GF-D8 (cell line): ENCODE data around the gene CRELD2.

ENCODE experiments used
- DNase-seq: peaks from one replicate; lab custom pipeline; 2025; lab: John Stamatoyannopoulos, UW

CRELD2 gene

DNA sequence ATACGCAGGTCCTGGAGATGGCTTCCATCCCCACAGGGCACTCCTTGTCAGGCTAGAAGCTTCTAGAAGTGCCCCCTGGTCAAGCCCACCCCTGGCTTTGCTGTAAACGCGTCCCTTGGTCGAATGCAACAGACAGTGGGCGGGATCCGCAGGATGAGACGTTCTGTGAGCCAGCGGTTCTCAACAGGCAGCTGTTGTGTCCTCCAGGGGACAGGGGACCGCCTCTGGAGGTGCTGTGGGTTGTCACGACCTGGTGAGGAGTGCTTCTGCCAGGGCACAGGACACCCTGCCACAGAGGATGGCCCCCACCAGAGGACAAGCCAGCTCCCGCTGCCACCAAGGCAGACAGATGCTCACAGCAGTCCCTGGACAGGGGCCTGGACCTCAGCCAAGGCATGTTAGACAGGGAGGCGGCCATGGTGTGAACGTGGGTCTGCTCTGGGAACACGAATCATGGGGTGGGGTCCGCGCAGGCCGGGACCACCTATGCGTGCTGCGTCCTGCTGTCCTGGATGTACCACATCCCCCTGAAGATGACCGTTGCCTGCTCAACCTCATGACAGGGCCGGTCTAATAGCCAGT, 11.7 kb downstream of the CRELD2 start:
- DNase-seq, result no peak

DNA sequence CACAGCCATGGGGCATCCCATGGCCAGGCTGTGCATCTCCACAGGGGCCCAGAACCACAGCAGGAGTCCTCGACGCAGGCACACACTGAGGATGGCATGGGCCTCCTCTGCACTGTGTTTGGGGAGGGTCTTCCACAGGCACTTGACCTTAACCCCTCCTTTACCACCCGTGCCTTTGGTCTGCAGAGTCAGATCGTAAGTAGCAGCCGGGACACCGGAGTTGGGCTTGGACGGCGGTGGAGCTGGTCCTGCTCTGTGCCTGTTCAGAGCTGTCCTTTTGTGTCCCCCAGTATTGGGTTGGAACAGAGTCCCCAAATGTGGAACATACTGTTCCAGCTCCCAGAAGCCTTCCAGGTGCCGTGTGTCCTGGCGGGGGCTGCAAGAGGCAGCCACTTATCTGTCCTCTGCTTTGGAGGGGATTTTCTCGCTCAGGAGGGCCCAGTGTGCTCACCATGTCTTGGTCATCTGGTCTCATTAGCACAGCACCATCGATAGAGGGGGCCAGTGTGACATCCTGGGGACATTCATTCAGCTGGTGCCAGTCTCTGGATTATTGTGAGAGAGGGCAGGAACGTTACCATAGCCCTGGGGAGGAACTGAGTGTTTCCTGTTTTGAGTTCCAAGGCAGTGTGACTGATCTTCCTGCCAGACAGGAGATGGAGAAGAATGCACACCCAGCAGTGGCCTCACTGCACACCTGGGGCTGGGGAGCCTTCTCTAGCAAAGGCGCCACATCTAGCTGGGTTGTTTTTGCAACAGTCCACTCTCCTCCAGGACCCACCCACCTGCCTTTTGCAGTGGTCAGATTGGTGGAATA, 12.4 kb downstream of the CRELD2 start:
- peak; percentile 81 for DNase-seq

DNA sequence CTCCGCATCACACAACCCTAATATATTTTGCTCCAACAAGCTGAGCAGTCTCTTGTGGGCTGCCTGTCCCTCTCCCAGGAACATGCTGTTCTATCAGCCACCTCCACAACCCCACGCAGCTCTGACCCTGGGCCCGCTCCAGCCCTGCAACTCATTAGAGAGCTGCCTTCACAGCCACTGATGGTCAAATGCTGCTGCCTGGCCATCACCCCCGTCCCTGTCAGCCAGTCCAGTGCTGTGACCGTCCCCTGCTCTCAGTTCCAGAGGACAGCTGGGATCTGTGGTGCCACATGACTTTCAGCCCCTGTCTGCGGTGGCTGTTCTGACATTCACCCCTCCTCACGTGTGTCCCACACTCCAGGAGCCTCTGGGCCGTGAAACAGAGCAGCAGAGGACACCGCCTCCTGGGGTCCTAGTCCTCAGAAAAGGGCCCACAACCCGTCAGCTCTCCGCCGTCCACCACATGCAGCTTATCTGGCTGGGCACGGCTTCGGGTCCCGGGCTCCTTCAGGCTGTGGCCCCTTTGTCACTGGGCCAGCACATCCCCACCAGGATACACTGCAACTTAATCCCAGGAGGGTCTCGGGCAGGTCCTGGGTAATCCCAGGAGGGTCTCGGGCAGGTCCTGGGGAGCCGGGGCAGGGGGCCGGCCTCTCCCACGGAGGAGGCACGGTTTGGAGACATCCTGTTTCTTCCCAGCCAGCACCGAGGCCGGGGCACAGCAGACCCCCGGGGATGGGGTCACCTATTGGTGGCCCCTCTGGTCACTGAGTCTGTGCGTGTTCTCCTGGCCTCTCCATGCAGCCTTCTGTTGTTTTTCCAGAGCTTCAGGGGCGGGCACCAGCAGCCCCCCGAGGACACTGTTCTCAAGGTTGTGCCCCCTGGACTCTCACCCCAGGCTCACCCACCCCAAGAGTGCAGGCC, 15.1 kb downstream of the CRELD2 start:
- DNase-seq, result no peak

DNA sequence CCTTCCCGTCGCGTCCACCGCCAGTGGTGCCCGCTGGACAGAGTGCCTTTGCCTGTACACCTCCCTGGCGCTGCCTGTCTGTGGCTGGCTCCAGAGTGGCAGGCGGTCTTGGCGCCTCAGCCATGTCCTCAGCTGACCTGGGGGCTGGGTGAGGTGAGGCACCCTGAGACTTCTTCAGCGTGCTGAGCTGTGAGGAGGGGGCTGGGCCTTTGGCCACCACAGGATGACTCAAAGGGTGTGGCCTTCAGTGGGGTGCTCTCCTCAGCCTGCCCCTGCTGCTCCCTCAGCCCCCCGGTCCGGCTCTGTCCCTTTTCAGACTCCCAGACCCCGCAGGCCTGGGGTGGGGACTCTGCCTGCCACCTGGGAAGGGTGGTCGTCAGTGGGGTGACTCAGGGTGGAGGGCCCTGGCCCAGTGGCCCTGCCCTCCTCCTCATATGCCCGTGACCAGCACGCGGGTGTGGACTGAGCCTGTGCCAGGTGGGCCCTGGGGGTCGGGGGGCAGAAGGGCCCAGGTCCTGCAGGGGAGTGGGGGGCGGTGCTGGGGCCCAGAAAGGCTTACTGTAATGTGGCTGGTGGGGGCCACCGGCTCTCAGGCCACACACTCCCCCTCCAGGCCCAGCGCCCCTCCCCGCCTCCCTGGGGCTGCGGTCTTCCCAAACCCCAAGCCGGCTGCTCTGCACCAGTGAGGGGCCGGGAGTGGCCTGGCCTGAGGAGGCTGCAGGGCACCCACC, 15.9 kb downstream of the CRELD2 start:
- no peak for DNase-seq

DNA sequence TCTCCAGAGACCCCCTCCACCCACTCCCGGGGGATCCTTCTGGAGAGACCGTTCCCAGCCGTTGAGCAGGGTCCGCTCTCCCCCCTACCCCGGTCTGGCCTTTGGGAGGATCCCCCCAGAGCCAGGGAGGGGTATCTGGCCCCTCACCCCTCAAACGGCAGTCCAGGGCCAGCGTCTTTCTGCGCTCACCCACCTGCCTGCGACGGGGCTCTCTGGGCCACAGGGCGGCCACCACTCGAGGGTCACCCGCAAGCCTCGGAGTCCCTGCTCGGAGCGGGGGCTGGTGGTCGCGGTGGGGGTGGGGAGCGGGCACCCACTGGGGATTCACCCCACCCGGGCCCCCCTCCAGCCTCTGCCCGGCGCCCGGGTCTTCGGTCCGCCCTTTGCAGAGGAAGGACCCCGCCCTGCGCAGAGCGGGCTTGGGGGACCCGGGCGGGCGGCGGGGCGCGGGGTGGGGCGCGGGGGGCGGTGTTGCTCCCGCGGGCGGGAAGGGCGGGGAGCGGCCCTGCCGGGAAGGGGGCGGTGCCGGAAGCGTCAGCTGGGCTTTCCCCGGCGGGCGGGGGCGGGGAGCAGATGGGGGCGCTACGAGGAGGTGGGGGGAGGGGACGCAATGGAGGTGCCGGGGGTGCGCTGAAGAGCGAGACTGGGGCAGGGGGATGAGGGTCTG, 16.6 kb downstream of the CRELD2 start:
- DNase-seq, result no peak

DNA sequence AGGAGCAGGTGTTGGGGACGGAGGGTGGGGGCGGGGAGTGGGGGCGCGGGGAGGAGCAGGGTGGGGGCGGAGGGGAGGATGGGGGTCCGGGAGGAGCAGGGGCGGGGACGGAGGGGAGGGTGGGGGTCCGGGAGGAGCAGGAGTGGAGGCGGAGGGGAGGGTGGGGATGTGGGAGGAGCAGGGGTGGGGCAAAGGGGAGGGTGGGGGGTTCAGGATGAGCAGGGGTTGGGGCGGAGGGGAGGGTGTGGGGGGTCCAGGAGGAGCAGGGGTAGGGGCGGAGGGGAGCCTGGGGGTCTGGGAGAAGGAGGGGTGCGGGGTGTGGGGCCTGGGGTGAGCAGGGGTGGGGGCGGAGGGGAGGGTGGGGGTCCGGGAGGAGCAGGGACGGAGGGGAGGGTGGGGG, 17.1 kb downstream of the CRELD2 start:
- DNase-seq, result no peak

DNA sequence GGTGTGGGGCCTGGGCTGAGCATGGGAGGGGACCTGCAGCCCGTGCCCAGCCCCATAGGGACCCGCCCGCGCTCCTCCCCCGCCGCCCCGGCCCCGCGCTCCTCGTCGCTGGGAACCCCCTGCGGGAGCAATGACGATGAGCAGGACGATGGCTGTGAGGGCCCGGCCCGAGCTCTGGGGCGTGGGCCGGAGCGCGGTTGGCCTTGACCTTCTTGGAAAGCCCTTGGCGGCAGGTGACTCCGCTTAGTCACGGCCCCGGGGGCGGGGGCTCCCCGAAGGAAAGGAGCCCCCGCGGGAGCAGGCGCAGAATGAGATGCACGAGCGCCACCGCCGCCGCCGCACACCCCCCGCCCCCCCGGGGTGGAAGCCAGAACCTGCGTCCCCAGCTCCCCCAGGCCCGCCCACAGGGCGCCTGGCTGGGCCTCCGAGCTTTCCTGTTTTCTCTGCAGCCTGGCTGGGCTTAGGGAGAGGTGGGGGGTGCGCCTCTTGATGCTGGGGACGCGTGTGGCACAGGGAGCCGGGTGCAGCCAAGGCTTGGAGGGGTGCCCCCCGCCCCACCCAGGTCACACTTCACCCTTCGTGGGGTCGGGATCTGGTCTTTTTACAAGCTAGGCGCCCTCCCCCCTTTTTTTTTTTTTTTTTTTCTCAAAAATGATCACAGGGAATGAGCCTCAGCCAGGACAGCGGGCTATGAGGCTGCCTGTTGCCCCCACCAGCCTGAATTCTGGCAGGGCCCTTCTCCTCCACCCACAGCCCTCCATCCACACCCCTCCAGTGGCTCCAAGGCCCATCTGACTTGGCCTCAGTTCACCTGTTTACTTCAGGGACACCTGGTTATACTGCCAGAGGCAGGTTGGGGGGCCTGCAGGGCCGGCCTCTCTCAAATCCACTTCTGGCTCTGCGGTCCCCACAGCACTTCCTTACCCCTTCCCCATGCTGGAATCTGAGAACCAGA, 17.9 kb downstream of the CRELD2 start:
- DNase-seq, result peak; percentile 62

DNA sequence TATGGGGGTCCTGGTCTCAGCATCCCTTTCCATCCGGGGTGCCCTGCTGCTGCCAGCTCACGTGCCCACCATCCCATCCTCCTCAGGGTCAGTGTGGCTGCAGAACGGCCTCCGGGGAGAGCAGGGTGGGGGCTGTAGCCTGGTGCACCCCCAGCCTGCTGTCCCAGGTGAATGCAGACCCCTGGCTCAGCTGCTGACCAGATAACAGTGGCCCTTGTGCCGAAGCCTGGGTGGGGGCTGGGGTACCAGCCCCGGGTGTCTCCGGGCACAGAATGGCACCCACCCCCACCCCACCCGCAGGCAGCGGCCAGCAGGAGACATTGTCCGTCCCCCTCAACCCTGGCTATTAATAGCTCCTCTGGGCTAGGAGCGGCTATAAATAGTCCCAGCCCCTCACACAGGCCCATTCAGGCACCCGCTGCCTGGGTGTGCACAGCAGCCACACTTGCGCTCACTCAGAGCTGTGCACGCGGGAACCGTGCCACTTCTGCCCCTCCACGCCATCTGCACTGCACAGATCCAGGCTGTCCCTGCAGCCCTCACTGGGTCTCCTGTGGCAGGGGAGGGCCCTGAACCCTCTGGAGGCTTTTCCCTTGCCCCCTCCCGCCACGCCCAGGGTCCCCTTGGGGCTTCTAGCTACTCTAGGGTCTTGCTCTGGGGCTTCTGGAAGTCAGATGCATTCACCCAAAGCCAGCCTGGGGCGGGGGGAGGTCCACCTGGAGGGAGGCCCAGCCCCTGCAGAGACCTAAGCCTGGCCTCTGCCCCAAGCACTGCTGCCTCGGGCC, 18.7 kb downstream of the CRELD2 start:
- no peak for DNase-seq

DNA sequence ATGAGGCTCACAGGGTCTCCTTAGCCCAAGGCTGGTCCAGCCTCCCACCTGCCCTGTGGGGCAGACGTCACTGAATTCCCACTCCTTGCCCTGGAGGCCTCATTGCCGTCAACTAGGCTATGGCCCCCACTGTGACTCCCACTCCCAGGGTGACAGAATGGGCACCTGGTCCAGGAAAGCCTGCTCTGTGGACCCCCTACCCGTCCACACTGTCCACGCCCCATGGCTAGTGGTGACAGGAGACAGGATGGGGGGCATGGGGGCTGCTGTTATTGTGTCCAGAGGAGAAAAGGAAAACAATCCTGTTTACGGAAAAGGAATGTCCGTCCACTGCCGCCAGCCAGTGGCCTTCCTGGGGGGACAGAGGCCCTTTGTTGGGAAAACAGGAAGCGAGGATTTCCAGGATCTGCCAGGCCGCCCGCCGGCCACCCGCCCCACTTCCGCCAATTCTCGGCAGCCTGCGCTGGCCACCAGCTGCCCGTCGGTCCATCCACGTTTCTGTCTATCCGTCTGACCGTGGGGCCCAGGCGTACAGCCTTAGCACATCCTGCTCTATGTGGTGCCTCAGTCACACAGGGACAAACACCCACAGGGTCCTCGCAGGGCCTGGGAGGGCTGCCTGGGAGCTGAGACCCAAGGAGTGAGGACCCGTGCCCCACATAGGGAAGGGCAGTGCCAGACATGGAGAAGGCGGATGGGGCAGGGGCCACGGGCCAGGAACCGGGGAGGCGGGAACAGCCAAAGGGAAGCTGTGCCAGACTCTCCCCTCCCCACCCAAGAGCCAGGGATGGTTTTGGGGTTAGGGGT, 19.5 kb downstream of the CRELD2 start:
- no peak for DNase-seq

DNA sequence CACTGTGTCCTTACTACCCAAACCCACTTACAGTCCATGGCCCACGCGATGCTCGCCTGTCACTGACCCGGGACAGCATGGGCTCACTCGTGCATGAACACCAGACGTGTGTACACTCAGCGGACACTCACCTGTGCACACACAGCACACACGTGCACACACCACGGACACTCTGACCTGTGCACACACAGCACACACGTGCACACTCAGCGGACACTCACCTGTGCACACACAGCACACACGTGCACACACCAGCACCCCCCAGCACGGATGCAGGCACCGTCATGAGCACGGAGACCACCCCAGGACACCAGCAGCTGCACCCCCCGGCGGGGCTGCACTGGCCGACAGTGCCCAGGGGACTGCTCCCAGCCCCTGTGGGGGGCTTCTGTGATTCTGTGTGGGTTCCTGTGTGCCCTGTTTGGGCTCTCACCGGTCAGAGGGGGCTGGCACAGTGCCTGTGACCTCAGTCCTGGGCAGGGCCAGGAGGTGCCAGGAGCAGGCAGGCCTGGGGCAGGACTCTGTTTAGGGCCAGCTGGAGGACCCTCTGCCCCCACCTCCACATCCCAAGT, 20.2 kb downstream of the CRELD2 start:
- DNase-seq, result no peak

DNA sequence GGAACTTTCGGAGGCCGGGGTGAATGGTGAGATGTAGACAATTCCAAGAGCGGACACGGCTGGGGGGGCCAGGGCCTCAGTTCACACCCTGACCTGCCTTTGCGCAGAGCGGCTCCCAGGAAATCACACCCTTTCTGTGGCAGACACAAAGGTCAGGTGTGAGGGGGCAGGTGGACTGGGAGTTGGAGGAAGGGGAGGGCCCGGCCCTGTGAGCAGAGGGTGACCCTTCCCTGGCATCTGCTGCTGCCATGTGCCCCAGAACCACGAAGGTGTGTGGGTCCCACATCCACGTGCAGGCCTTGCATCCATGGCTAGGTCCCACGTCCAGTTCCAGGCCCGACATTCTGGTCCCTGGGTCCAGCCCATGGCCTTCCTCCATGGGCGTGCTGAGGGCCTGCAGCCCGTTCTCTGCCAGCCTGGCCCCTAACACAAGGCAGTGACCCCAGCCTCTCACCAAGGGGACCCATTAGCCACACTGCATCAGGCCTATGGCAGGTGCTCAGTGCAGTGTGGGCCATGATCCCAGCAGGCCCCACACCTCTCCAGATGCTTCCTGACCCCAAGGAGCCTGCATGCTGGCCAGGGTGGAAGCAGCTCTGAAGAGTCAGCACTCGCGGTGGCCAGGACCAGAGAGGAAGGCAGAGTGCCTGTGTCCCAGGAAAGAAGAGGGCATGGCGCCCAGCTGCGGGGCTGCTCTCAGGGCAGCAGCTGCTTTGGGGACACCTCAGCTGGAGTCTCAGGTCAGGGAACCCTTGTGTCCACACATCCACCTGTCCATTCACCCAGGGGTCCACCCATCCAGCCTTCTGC, 23.3 kb downstream of the CRELD2 start:
- no peak for DNase-seq

DNA sequence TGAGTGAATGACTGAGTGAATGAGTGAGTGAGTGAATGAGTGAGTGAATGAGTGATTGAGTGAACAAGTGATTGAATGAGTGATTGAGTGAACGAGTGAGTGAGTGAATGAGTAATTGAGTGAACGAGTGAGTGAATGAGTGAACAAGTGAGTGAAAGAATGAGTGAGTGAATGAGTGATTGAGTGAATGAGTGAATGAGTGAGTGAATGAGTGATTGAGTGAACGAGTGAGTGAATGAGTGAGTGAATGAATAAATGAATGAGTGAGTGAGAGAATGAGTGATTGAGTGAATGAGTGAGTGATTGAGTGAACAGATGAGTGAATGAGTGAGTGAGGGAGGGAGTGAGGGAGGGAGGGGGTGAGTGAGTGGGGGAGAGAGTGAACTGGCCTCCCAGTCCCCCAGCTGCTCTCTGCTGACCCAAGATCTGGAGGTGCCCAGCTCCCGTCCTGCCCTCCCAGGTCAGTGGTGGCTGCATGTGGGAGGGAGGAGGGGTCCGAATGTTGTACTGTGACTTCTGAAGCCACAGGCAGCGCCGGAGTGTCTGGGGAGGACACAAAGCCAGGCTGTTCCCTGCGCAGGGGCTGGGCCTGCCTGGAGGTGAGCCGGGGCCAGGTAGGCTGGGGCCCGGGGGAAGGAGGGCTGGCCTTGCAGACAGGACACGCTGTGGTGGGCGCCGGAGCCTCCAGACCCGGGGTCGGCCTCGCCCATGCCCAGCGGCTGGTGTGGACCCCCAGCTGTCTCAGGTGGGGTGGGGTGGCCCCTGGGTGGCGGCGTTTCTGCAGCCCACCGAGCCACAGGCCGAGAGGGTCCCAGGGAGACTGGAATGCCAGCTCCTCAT, 24.4 kb downstream of the CRELD2 start:
- DNase-seq, result no peak

DNA sequence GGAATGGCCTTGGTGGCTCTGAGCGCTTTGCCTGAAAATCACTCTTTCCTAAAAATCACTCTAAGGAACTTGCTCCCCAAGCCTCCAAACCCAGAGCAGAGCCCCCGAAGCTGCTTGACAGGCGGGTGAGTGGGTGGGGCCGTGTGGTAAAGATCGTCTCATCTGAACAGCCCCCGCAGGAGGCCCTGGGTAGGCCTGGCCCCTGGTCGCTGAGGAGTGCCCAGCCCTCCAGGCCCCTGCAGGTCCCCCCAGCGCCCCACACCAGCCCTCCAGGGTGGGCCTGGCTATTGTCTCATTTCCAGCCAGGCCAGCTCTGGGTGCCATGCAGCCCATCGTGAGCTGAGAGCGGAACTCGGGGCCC, 25.0 kb downstream of the CRELD2 start:
- no peak for DNase-seq

DNA sequence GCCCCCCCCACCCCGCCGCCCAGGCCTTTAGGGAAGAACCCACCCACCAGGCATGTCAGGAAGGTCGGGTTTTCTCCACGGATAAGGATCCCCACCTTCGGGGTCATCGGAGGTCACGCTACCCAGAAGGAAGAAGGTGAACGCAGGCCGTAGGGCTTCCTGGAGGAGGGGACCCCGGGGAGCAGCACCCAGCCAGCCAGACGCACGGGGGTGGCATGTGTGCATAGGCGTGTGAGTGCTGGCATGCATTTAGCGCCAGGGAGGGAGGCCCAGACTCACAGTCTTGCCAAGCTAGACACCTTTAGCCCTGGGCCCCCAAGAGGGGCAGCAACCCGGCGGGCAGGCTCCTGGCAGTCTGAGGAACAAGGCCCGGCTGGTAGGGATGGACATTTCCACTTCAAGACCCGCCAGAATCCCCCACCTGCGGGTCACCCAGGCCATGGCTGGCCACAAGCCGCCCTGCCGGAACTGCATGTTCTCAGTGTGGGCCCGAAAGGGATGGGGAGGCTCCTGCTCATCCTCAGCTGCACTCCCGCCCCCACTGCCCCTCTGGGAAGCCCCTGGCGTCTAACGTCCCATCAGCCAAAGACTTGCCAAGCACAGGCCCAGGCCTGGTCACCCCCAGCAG, 25.5 kb downstream of the CRELD2 start:
- DNase-seq, result no peak

DNA sequence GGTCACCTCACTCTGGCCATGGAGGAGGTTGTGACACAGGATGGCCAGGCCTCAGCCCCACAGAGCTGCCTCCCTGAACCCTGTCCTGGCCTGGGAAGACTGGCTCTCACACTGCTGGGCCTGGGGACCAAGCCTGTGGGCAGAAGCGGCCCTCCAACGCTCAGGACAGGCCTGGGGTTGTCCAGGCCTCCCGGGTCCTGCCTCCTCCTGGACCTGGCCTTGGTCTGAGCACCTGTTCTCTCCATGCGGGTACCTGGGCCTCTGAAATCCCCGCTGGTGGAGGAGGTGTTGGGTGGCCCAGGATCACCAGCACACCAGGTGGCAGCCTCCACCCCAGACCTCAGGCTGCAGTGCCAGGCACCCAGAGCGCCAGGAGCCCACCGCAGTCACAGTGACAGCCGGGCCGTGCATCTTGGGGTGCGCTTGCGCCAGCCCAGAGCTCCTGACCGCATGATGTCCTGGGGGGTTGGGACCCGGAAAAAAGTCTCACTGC, 26.0 kb downstream of the CRELD2 start:
- DNase-seq, result no peak
